Stromal cell of bone marrow (primary cell): ENCODE data around the gene TOGARAM2.

Experiments
- DNase-seq: peaks from one replicate; pipeline ENCODE4 v3.0.0-alpha.2; 2012; ENCODE audit warnings: low read depth

Gene TOGARAM2

GRCh38 chr2:29053670-29054400, 72.7 kb downstream of the TOGARAM2 start:
- no peak for DNase-seq

GRCh38 chr2:29054430-29054829, 73.3 kb downstream of the TOGARAM2 start:
- no peak for DNase-seq

- DNase-seq: no peak
Observed at GRCh38 chr2:29055601-29056000, 74.5 kb downstream of the TOGARAM2 start.

GRCh38 chr2:29056452-29056851, 75.4 kb downstream of the TOGARAM2 start:
- DNase-seq: no peak

GRCh38 chr2:29057006-29057405, 75.9 kb downstream of the TOGARAM2 start:
- no peak for DNase-seq

- no peak for DNase-seq
Observed at GRCh38 chr2:29059624-29060023, 78.5 kb downstream of the TOGARAM2 start.

- no peak for DNase-seq
Observed at GRCh38 chr2:29060441-29060840, 79.3 kb downstream of the TOGARAM2 start.

- no peak for DNase-seq
Observed at GRCh38 chr2:29061176-29061575, 80.1 kb downstream of the TOGARAM2 start.

- DNase-seq: no peak
Observed at GRCh38 chr2:29061616-29062015, 80.5 kb downstream of the TOGARAM2 start.

GRCh38 chr2:29062371-29062770, 81.3 kb downstream of the TOGARAM2 start:
- DNase-seq: no peak

GRCh38 chr2:29063056-29063455, 82.0 kb downstream of the TOGARAM2 start:
- DNase-seq: no peak

GRCh38 chr2:29063646-29064345, 82.7 kb downstream of the TOGARAM2 start:
- peak; percentile 84 for DNase-seq

GRCh38 chr2:29064346-29064715, 83.2 kb downstream of the TOGARAM2 start:
- no peak for DNase-seq

- no peak for DNase-seq
Observed at GRCh38 chr2:29064746-29065067, 83.6 kb downstream of the TOGARAM2 start.

GRCh38 chr2:29065068-29065811, 84.1 kb downstream of the TOGARAM2 start:
- DNase-seq: no peak

- peak; percentile 36 for DNase-seq
Observed at GRCh38 chr2:29066271-29066860, 85.3 kb downstream of the TOGARAM2 start.

- no peak for DNase-seq
Observed at GRCh38 chr2:29066997-29067605, 86.0 kb downstream of the TOGARAM2 start.

GRCh38 chr2:29068513-29068912, 87.4 kb downstream of the TOGARAM2 start:
- no peak for DNase-seq

- DNase-seq: no peak
Observed at GRCh38 chr2:29070526-29070925, 89.4 kb downstream of the TOGARAM2 start.

GRCh38 chr2:29071032-29071975, 90.2 kb downstream of the TOGARAM2 start:
- no peak for DNase-seq

GRCh38 chr2:29072251-29072650, 91.2 kb downstream of the TOGARAM2 start:
- DNase-seq: no peak
